SK-N-SH (cell line): ENCODE data around the gene ANKMY1. TPM values are rescaled to one million over a fixed set of nuclear protein-coding genes. Genes with fewer than 3 reads are reported as not detected.

Experiments
- CTCF ChIA-PET: fragments of 300-600, 350-600 bp; formaldehyde crosslinking; extraction: SDS; loops from one replicate; lab custom pipeline; 2021; lab: Yijun Ruan, JAX
- POLR2A ChIA-PET: fragments of 350-600 bp; sonication (Branson Sonifier 250); formaldehyde crosslinking; extraction: SDS; loops from one replicate; lab custom pipeline; 2020; ENCODE audit warnings: antibody characterized with exemption, inconsistent platforms; lab: Yijun Ruan, JAX
- DNase-seq: peaks from one replicate; pipeline ENCODE4 v3.0.0; 2012
- H2AFZ ChIP-seq: fragments of 200-600 bp; sonication (generic); 2 replicates; pipeline ENCODE4 v1.8.1; 2016; ENCODE audit warnings: antibody characterized with exemption, mild to moderate bottlenecking, low read depth
- H3F3A ChIP-seq: fragments of 200-600 bp; sonication (generic); replicated peaks from 2 replicates; pipeline ENCODE3; 2016; ENCODE audit warnings: antibody characterized with exemption, mild to moderate bottlenecking; ENCODE audit not compliant: insufficient read depth
- H3K27ac ChIP-seq, 2 experiments: fragments of 200-500 bp in 1 of 2; fragments of 200-600 bp in 1 of 2; sonication (Bioruptor generic) in 1 of 2; sonication (generic), shearing (Covaris generic) in 1 of 2; 2 replicates each; pipeline versions ENCODE4 v1.5.1 to v1.6.1; 2014 to 2016; ENCODE audit warnings: low read depth in 2 of 2, inconsistent platforms in 1 of 2, low read length in 1 of 2, mild to moderate bottlenecking in 1 of 2, mixed read lengths in 1 of 2
- H3K27me3 ChIP-seq: fragments of 200-600 bp; sonication (generic), shearing (Covaris generic); 2 replicates; pipeline ENCODE4 v1.6.1; 2016; ENCODE audit warnings: mixed run types; ENCODE audit not compliant: insufficient read depth
- H3K36me3 ChIP-seq, 2 experiments: fragments of 200-500 bp in 1 of 2; fragments of 200-600 bp in 1 of 2; sonication (Bioruptor generic) in 1 of 2; sonication (generic) in 1 of 2; replicated peaks in 1 of 2; 2 replicates each; pipeline versions ENCODE3 to v1.5.1; 2014 to 2016; ENCODE audit warnings: low read length in 1 of 2, mild to moderate bottlenecking in 1 of 2; ENCODE audit not compliant: insufficient read depth in 2 of 2, control insufficient read depth in 1 of 2
- H3K4me1 ChIP-seq, 2 experiments: fragments of 200-500 bp in 1 of 2; fragments of 200-600 bp in 1 of 2; sonication (Bioruptor generic) in 1 of 2; sonication (generic), shearing (Covaris generic) in 1 of 2; 2 replicates each; pipeline versions ENCODE4 v1.5.1 to v1.6.1; 2014 to 2016; ENCODE audit warnings: low read depth in 1 of 2, low read length in 1 of 2, mixed run types in 1 of 2; ENCODE audit not compliant: insufficient read depth in 2 of 2, control insufficient read depth in 1 of 2
- H3K4me2 ChIP-seq: fragments of 200-600 bp; sonication (generic), shearing (Covaris generic); 2 replicates; pipeline ENCODE4 v1.6.1; 2017; ENCODE audit warnings: mixed run types
- H3K4me3 ChIP-seq, 2 experiments: fragments of 200-500 bp in 1 of 2; fragments of 200-600 bp in 1 of 2; sonication (Bioruptor generic) in 1 of 2; sonication (generic), shearing (Covaris generic) in 1 of 2; 2 replicates each; pipeline versions ENCODE4 v1.5.1 to v1.8.1; 2014 to 2016; ENCODE audit warnings: low read depth in 2 of 2, inconsistent platforms in 1 of 2, low read length in 1 of 2, mild to moderate bottlenecking in 1 of 2, mixed read lengths in 1 of 2, moderate library complexity in 1 of 2
- H3K79me2 ChIP-seq: fragments of 200-600 bp; sonication (generic); 2 replicates; pipeline ENCODE4 v1.8.1; 2017; ENCODE audit warnings: mild to moderate bottlenecking; ENCODE audit not compliant: insufficient read depth
- H3K9ac ChIP-seq: fragments of 200-600 bp; sonication (generic); 2 replicates; pipeline ENCODE4 v1.6.1; 2017; ENCODE audit warnings: mixed run types
- H3K9me2 ChIP-seq: fragments of 200-600 bp; sonication (generic); 2 replicates; pipeline ENCODE4 v1.6.1; 2017; ENCODE audit warnings: mixed run types
- H3K9me3 ChIP-seq: fragments of 200-600 bp; sonication (generic); 2 replicates; pipeline ENCODE4 v1.6.1; 2017; ENCODE audit warnings: mixed run types, mild to moderate bottlenecking, moderate library complexity
- H4K20me1 ChIP-seq: fragments of 200-600 bp; sonication (generic); 2 replicates; pipeline ENCODE4 v1.6.1; 2017; ENCODE audit warnings: mild to moderate bottlenecking, mixed run types; ENCODE audit not compliant: insufficient read depth
- ELF1 ChIP-seq: IDR thresholded peaks from 2 replicates; pipeline ENCODE4 v1.4.0; 2012
- EP300 ChIP-seq, 2 experiments: IDR thresholded peaks; 2 replicates each; pipeline versions ENCODE4 v1.4.0 to v1.6.1; 2012; ENCODE audit warnings: borderline replicate concordance in 1 of 2, low read depth in 1 of 2, low read length in 1 of 2
- EZH2phosphoT487 ChIP-seq: fragments of 200-600 bp; sonication (generic); IDR thresholded peaks from 2 replicates; pipeline ENCODE4 v1.6.1; 2017; ENCODE audit warnings: low read depth, mixed run types, mild to moderate bottlenecking, antibody characterized with exemption, moderate library complexity, borderline replicate concordance
- FOXJ3 ChIP-seq: sonication (generic); formaldehyde crosslinking; IDR thresholded peaks from 2 replicates; pipeline ENCODE4 v1.5.1; 2020; ENCODE audit warnings: mild to moderate bottlenecking, missing genetic modification reagents
- FOXM1 ChIP-seq: IDR thresholded peaks from 2 replicates; pipeline ENCODE4 v1.4.0; 2012; ENCODE audit warnings: low read depth, mild to moderate bottlenecking
- GATA2 ChIP-seq: sonication (generic); formaldehyde crosslinking; IDR thresholded peaks from 2 replicates; pipeline ENCODE4 v1.5.0; 2020; ENCODE audit warnings: mild to moderate bottlenecking, missing genetic modification reagents
- NFIC ChIP-seq: IDR thresholded peaks from 2 replicates; pipeline ENCODE4 v1.4.0; 2012; ENCODE audit warnings: borderline replicate concordance
- POLR2AphosphoS5 ChIP-seq: IDR thresholded peaks from 2 replicates; pipeline ENCODE4 v1.6.1; 2012; ENCODE audit warnings: low read depth, low read length
- RAD21 ChIP-seq: IDR thresholded peaks from 2 replicates; pipeline ENCODE4 v1.6.1; 2012; ENCODE audit warnings: mild to moderate bottlenecking, low read length
- RCOR1 ChIP-seq: fragments of 150-350 bp; IDR thresholded peaks from 2 replicates; pipeline ENCODE4 v1.6.1; 2017; ENCODE audit warnings: antibody characterized with exemption, low read length
- RFX5 ChIP-seq: IDR thresholded peaks from 2 replicates; pipeline ENCODE4 v1.6.1; 2012; ENCODE audit warnings: mild to moderate bottlenecking, improper control_type of control experiment, low read length
- RXRA ChIP-seq: IDR thresholded peaks from 2 replicates; pipeline ENCODE4 v1.4.0; 2012; ENCODE audit warnings: low read depth, mild to moderate bottlenecking, borderline replicate concordance
- SIN3A ChIP-seq: IDR thresholded peaks from 2 replicates; pipeline ENCODE4 v1.6.1; 2012; ENCODE audit warnings: low read depth, mild to moderate bottlenecking, low read length, moderate library complexity, borderline replicate concordance
- TAF1 ChIP-seq: IDR thresholded peaks from 2 replicates; pipeline ENCODE4 v1.6.1; 2012; ENCODE audit warnings: low read depth, mild to moderate bottlenecking, low read length, moderate library complexity, borderline replicate concordance
- TCF12 ChIP-seq: IDR thresholded peaks from 2 replicates; pipeline ENCODE4 v1.4.0; 2012
- USF1 ChIP-seq: IDR thresholded peaks from 2 replicates; pipeline ENCODE4 v1.4.0; 2012; ENCODE audit warnings: low read depth, borderline replicate concordance
- ZBTB33 ChIP-seq: IDR thresholded peaks from 2 replicates; pipeline ENCODE4 v1.4.0; 2012; ENCODE audit warnings: low read depth, borderline replicate concordance
- WGBS: methylation state at CpG from one replicate; pipeline ENCODE4 v1.1.6; 2017; ENCODE audit warnings: low lambda C conversion rate; 5-methylcytosine and 5-hydroxymethylcytosine counted together
- polyA plus RNA-seq, 3 experiments: library from polyadenylated mRNA; depleted of rRNA; stranded (reverse); fragments of >200 nt; gene quantifications; 2 replicates each; pipeline ENCODE4 v1.2.3, GENCODE V29; 2012
- TF ChIP-seq, protein P1 (sequence below): IDR thresholded peaks from 2 replicates; pipeline ENCODE4; 2012
- TF ChIP-seq, protein P2 (sequence below): IDR thresholded peaks from 2 replicates; pipeline ENCODE4 v1.4.0; 2012; ENCODE audit warnings: low read depth
- TF ChIP-seq, protein P3 (sequence below): fragments of 150-350 bp; IDR thresholded peaks from 2 replicates; pipeline ENCODE4 v1.6.1; 2017; ENCODE audit warnings: antibody characterized with exemption, low read length, low read depth, borderline replicate concordance
- TF ChIP-seq, protein P4 (sequence below): IDR thresholded peaks from 2 replicates; pipeline ENCODE4 v1.6.1; 2012; ENCODE audit warnings: mild to moderate bottlenecking, low read depth, low read length, moderate library complexity

Gene ANKMY1
- polyA plus RNA-seq, 1 of the 3 experiments (the other 2 are of a cell fraction): 12.1 TPM

GRCh38 chr2:240602266-240603050 is 44.7 kb upstream of the ANKMY1 start (continued):
- no peak for TF ChIP-seq FOXJ3 (CRISPR knock-in tag)
- no peak for TF ChIP-seq EP300 (IDR thresholded peaks at IDR 0.05; ENCODE audit: borderline replicate concordance in 1 of 2, low read depth in 1 of 2, low read length in 1 of 2)
- no peak for TF ChIP-seq RFX5
- TF ChIP-seq RAD21: no peak
- no peak for TF ChIP-seq RCOR1
- TF ChIP-seq POLR2AphosphoS5: no peak
- no peak for TF ChIP-seq USF1
- TF ChIP-seq GATA2 (CRISPR knock-in tag): no peak
- TF ChIP-seq, all 33 proteins: peak for 0

DNA sequence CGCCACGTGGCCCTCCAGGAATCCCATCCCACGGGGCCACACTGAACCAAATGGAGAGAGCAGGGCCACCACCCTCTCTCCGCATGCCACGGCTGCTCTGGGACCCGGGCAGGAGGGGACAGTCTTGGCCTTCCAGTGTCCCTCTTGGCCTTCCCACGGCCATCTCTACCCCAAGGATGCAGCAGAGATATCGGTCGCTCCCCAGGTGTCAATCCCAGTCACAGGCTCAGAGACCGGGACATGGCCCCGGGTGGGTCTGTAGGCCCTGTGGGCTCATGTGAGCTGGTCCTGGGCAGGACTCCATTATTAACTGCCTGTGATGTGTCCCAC is 44.0 kb upstream of the ANKMY1 start:
- no peaks in the 10 kb centered on the region for H3K9me2 ChIP-seq
- H3K36me3 ChIP-seq: peaks cover 0 to 14% of the 10 kb centered on the region in 2 experiments
- POLR2A ChIA-PET: no interaction called here
- no peak overlapping the region for H3K27ac ChIP-seq
- no peak overlapping the region for H3K4me2 ChIP-seq
- 89% methylated on average over 6 of the region's 11 CpGs for WGBS
- no peaks in the 10 kb centered on the region for H4K20me1 ChIP-seq
- H2AFZ ChIP-seq: no peak overlapping the region
- no peak overlapping the region for H3K9ac ChIP-seq
- DNase-seq: no peak
- no peaks in the 10 kb centered on the region for H3K79me2 ChIP-seq
- peaks cover 0 to 15% of the 10 kb centered on the region in 2 experiments; a peak in 1 of 4 replicates for H3K4me1 ChIP-seq
- H3K27me3 ChIP-seq: no peaks in the 10 kb centered on the region
- H3K9me3 ChIP-seq: no peaks in the 10 kb centered on the region
- no peak overlapping the region for H3K4me3 ChIP-seq
- no peaks in the 10 kb centered on the region for H3F3A ChIP-seq
- CTCF ChIA-PET: interaction anchor here (1.3 kb wide), 1 partner anchor 239 kb away, joined by 3 read pairs; no protein-coding TSS in a partner anchor
- TF ChIP-seq, protein P1, sequence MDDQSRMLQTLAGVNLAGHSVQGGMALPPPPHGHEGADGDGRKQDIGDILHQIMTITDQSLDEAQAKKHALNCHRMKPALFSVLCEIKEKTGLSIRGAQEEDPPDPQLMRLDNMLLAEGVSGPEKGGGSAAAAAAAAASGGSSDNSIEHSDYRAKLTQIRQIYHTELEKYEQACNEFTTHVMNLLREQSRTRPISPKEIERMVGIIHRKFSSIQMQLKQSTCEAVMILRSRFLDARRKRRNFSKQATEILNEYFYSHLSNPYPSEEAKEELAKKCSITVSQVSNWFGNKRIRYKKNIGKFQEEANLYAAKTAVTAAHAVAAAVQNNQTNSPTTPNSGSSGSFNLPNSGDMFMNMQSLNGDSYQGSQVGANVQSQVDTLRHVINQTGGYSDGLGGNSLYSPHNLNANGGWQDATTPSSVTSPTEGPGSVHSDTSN: no peak
- TF ChIP-seq ZBTB33: no peak
- no peak for TF ChIP-seq NFIC
- no peak for TF ChIP-seq GATA2 (CRISPR knock-in tag)
- TF ChIP-seq EP300 (IDR thresholded peaks at IDR 0.05; ENCODE audit: borderline replicate concordance in 1 of 2, low read depth in 1 of 2, low read length in 1 of 2): no peak
- no peak for TF ChIP-seq RFX5
- TF ChIP-seq SIN3A: no peak
- TF ChIP-seq TAF1: no peak
- TF ChIP-seq USF1: no peak
- TF ChIP-seq, protein P2, sequence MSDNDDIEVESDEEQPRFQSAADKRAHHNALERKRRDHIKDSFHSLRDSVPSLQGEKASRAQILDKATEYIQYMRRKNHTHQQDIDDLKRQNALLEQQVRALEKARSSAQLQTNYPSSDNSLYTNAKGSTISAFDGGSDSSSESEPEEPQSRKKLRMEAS: no peak
- TF ChIP-seq, protein P3, sequence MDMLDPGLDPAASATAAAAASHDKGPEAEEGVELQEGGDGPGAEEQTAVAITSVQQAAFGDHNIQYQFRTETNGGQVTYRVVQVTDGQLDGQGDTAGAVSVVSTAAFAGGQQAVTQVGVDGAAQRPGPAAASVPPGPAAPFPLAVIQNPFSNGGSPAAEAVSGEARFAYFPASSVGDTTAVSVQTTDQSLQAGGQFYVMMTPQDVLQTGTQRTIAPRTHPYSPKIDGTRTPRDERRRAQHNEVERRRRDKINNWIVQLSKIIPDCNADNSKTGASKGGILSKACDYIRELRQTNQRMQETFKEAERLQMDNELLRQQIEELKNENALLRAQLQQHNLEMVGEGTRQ: no peak
- no peak for TF ChIP-seq ELF1
- no peak for TF ChIP-seq RXRA
- TF ChIP-seq FOXM1: no peak
- TF ChIP-seq TCF12: no peak
- no peak for TF ChIP-seq EZH2phosphoT487
- TF ChIP-seq, protein P4, sequence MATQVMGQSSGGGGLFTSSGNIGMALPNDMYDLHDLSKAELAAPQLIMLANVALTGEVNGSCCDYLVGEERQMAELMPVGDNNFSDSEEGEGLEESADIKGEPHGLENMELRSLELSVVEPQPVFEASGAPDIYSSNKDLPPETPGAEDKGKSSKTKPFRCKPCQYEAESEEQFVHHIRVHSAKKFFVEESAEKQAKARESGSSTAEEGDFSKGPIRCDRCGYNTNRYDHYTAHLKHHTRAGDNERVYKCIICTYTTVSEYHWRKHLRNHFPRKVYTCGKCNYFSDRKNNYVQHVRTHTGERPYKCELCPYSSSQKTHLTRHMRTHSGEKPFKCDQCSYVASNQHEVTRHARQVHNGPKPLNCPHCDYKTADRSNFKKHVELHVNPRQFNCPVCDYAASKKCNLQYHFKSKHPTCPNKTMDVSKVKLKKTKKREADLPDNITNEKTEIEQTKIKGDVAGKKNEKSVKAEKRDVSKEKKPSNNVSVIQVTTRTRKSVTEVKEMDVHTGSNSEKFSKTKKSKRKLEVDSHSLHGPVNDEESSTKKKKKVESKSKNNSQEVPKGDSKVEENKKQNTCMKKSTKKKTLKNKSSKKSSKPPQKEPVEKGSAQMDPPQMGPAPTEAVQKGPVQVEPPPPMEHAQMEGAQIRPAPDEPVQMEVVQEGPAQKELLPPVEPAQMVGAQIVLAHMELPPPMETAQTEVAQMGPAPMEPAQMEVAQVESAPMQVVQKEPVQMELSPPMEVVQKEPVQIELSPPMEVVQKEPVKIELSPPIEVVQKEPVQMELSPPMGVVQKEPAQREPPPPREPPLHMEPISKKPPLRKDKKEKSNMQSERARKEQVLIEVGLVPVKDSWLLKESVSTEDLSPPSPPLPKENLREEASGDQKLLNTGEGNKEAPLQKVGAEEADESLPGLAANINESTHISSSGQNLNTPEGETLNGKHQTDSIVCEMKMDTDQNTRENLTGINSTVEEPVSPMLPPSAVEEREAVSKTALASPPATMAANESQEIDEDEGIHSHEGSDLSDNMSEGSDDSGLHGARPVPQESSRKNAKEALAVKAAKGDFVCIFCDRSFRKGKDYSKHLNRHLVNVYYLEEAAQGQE: no peak
